Activated T-cell treated with anti-CD3 and anti-CD28 coated beads, Interleukin-2, amount 50 U/mL, for 1 hour (primary cell): ENCODE results near the gene MT4.
A peak's percentile ranks its signal among the peaks of the same experiment; 100 is the strongest.
"Not testable (repeated sequence)": the region's sequence is repeated elsewhere in the genome, so short reads cannot be mapped to it uniquely, and the experiment has no call there.

ENCODE experiments used
- DNase-seq: peaks from one replicate; pipeline ENCODE4 v3.0.0-alpha.2; 2020

Gene MT4

GRCh38 chr16:56559109-56559508 is 5.8 kb upstream of the MT4 start:
- no peak for DNase-seq

- no peak for DNase-seq
Measured at GRCh38 chr16:56560447-56560846, 4.4 kb upstream of the MT4 start.

- no peak for DNase-seq
Measured at GRCh38 chr16:56561126-56561525, 3.7 kb upstream of the MT4 start.

GRCh38 chr16:56569971-56570370 is 5.1 kb downstream of the MT4 start:
- no peak for DNase-seq

GRCh38 chr16:56571525-56571924 is 6.7 kb downstream of the MT4 start:
- DNase-seq, result no peak

- no peak for DNase-seq
Measured at GRCh38 chr16:56574625-56575024, 9.8 kb downstream of the MT4 start.

GRCh38 chr16:56576585-56577299 is 11.9 kb downstream of the MT4 start:
- peak; percentile 82 for DNase-seq

GRCh38 chr16:56577300-56577625 is 12.4 kb downstream of the MT4 start:
- no peak for DNase-seq

- no peak for DNase-seq
Measured at GRCh38 chr16:56580391-56581048, 15.6 kb downstream of the MT4 start.

- DNase-seq, result not testable (repeated sequence)
Measured at GRCh38 chr16:56582911-56583310, 18.0 kb downstream of the MT4 start.

GRCh38 chr16:56583351-56584168 is 18.7 kb downstream of the MT4 start:
- DNase-seq, result no peak

GRCh38 chr16:56584276-56584675 is 19.4 kb downstream of the MT4 start:
- no peak for DNase-seq

- no peak for DNase-seq
Measured at GRCh38 chr16:56588781-56589140, 23.9 kb downstream of the MT4 start.

- peak; percentile 31 for DNase-seq
Measured at GRCh38 chr16:56589141-56590039, 24.5 kb downstream of the MT4 start, which contains the start of gene MT3. Gene MT3, plus strand, starts transcription at chr16:56589528. Its CDS starts 63 bp downstream, at chr16:56589591.

GRCh38 chr16:56591377-56592060 is 26.6 kb downstream of the MT4 start:
- no peak for DNase-seq

GRCh38 chr16:56593573-56594291 is 28.9 kb downstream of the MT4 start:
- no peak for DNase-seq

GRCh38 chr16:56594292-56594619 is 29.4 kb downstream of the MT4 start:
- DNase-seq, result no peak

GRCh38 chr16:56600398-56600999 is 35.6 kb downstream of the MT4 start:
- DNase-seq, result no peak

- DNase-seq, result no peak
Measured at GRCh38 chr16:56601325-56601724, 36.5 kb downstream of the MT4 start.

- DNase-seq, result no peak
Measured at GRCh38 chr16:56603589-56603988, 38.7 kb downstream of the MT4 start.

- DNase-seq, result no peak
Measured at GRCh38 chr16:56604966-56605365, 40.1 kb downstream of the MT4 start.
